HepG2 (cell line): ENCODE results near the gene BCL6B. TPM values are rescaled to one million over a fixed set of nuclear protein-coding genes. Genes with fewer than 3 reads are reported as not detected.

Experiments
- ARHGAP35 ChIP-seq: sonication (generic); formaldehyde crosslinking; IDR thresholded peaks from 2 replicates; pipeline ENCODE4 v1.9.0; 2022; ENCODE audit warnings: mild to moderate bottlenecking, inconsistent platforms, moderate library complexity, missing genetic modification reagents, borderline replicate concordance
- ASH2L ChIP-seq: fragments of 300-600, 200-600 bp; sonication (generic); IDR thresholded peaks from 2 replicates; pipeline ENCODE4 v1.7.0; 2017; ENCODE audit warnings: low read depth, mild to moderate bottlenecking, moderate library complexity, mixed read lengths, low read length; ENCODE audit not compliant: insufficient read length
- HMGXB4 ChIP-seq, 2 experiments: sonication (generic) in 1 of 2; formaldehyde crosslinking in 1 of 2; IDR thresholded peaks; 2 replicates each; pipeline versions ENCODE4 v1.4.0 to v1.6.1; 2018 to 2020; ENCODE audit warnings: missing genetic modification reagents in 2 of 2, borderline replicate concordance in 1 of 2, low read depth in 1 of 2, mild to moderate bottlenecking in 1 of 2, missing biosample characterization in 1 of 2
- MIXL1 ChIP-seq: IDR thresholded peaks from 2 replicates; pipeline ENCODE4 v1.6.1; 2016
- U2AF1 ChIP-seq: fragments of 200-400 bp; formaldehyde crosslinking; optimal IDR thresholded peaks from 2 replicates; pipeline ENCODE3; 2017; ENCODE audit warnings: mild to moderate bottlenecking, low read depth, low read length
- ZBTB40 ChIP-seq, 2 experiments: fragments of 450-650 bp in 1 of 2; sonication (generic) in 1 of 2; formaldehyde crosslinking in 1 of 2; IDR thresholded peaks; 2 replicates each; pipeline versions ENCODE4 v1.6.1 to v1.8.0; 2016 to 2022; ENCODE audit warnings: antibody characterized with exemption in 1 of 2, mild to moderate bottlenecking in 1 of 2, missing genetic modification reagents in 1 of 2
- ZNF503 ChIP-seq: sonication (generic); formaldehyde crosslinking; IDR thresholded peaks from 2 replicates; pipeline ENCODE4 v1.4.0; 2020; ENCODE audit warnings: missing genetic modification reagents
- ZNF609 ChIP-seq: sonication (generic); formaldehyde crosslinking; IDR thresholded peaks from 2 replicates; pipeline ENCODE4 v1.4.0; 2020; ENCODE audit warnings: mild to moderate bottlenecking, missing genetic modification reagents, borderline replicate concordance
- polyA plus RNA-seq, 8 experiments: library from polyadenylated mRNA; depleted of rRNA in 3 of 8; stranded (reverse) in 7 of 8; unstranded in 1 of 8; fragments of >200 nt; fragmentation: Illumina TruSeq in 4 of 8; extraction: Trizol in 4 of 8; gene quantifications; 2 replicates each; pipeline versions ENCODE4 v1.2.1 to v1.2.3, GENCODE V29; 2011 to 2016; ENCODE audit warnings: low read depth in 4 of 8, missing spikeins in 1 of 8, mixed read lengths in 1 of 8; ENCODE audit not compliant: insufficient read depth in 1 of 8
- total RNA-seq, 5 experiments: library from RNA; depleted of rRNA; stranded (reverse); fragments of >200 nt; fragmentation: Illumina TruSeq; extraction: Trizol; gene quantifications; 2 replicates each; pipeline ENCODE4 v1.2.3, GENCODE V29; 2016; ENCODE audit warnings: low read depth in 1 of 5

The BCL6B gene
- total and polyA plus RNA-seq, 2 of the 13 experiments (the other 11 are each of a cell fraction or from before 2014, with no cell fraction given), result not detected

DNA sequence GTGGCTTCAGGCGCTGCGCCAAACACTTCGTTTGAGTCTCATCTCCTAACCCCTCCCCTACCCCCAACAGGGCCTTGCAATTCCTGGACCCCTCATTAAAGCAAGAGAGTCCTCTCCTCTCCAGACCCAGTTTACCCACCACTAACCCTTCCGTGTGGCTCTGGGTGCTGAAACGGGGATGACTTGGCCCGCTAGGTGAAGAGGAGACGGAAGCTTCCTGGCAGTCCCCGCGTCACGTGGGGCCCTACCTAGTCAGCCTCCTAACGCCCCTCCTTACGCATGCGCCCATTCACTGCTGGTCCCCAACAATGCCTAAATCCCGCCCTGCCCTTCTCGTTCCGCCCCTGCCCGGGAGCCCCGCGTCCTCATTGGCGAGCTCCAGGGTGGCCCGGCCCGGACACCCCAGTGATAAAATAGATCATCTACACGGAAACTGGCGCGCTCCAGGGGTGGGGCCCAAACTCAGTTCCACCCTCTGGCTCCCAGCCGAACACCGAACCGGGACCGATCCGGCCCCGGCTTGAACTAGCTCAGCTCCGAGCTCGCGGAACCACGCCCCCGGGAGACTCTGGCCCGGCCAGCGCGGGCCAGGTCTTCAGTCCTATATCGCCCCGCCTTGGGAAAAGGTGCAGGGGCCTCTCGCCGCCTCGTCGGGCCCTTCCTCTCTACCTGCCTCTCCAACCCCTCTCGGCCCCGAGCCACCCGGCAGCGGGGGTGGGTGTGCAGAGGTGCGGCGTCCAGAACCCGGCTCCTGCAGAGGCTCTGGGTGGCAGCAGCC, 12.9 kb downstream of the BCL6B start, which contains the start of gene SLC16A13 (continued):
- no peak for TF ChIP-seq ZBTB40 (IDR thresholded peaks at IDR 0.05)
- 0 out of 2 replicates have a peak, but pooled peaks have one; percentile 17 for TF ChIP-seq ZBTB40 (CRISPR knock-in tag; IDR thresholded peaks at IDR 0.05)
- TF ChIP-seq ZNF503 (CRISPR knock-in tag), result no peak
- TF ChIP-seq ZNF609 (CRISPR knock-in tag), result 0 out of 2 replicates have a peak, but pooled peaks have one; percentile 9
- TF ChIP-seq U2AF1, result no peak
- TF ChIP-seq MIXL1, result peak; percentile 50; the same call in 1 of the 2 replicates
- TF ChIP-seq ARHGAP35 (CRISPR knock-in tag), result no peak; the same call in 1 of the 2 replicates
- TF ChIP-seq HMGXB4 (CRISPR knock-in tag; IDR thresholded peaks at IDR 0.05; ENCODE audit: borderline replicate concordance in 1 of 2, low read depth in 1 of 2), result peak; percentile 13 to 52; a peak in 2 of 4 replicates
- TF ChIP-seq ASH2L, result peak; percentile 67
